IMR-90 (cell line): ENCODE results near the gene NDEL1. TPM values are rescaled to one million over a fixed set of nuclear protein-coding genes. Genes with fewer than 3 reads are reported as not detected.

Experiments
- ATAC-seq: fragments of 200-7000 bp; cut with Tn5 transposase; 2 replicates; pipeline ENCODE4 v1.9.1; 2020; ENCODE audit warnings: low read depth, mild to moderate bottlenecking, moderate library complexity
- BruUV-seq: library from RNA; stranded (reverse); fragments of 400-500 nt; replicated peaks from 2 replicates; lab custom pipeline; 2021; lab: Mats Ljungman, UMichigan
- CTCF ChIA-PET: fragments of 300-600 bp; formaldehyde crosslinking; extraction: SDS; loops from one replicate; lab custom pipeline; 2021; ENCODE audit warnings: antibody characterized with exemption; lab: Yijun Ruan, JAX
- POLR2A ChIA-PET: fragments of 300-600 bp; sonication (Branson Sonifier 250); formaldehyde crosslinking; loops from one replicate; lab custom pipeline; 2022; ENCODE audit warnings: antibody characterized with exemption; ENCODE audit not compliant: unreplicated experiment; lab: Charles Lee
- DNase-seq: peaks from one replicate; pipeline ENCODE4 v3.0.0; 2013
- H2AFZ ChIP-seq: replicated peaks from 2 replicates; pipeline ENCODE3; 2013; ENCODE audit warnings: low read length, mild to moderate bottlenecking; ENCODE audit not compliant: poor library complexity
- H2AK5ac ChIP-seq: 2 replicates; pipeline ENCODE4 v1.6.1; 2013; ENCODE audit warnings: low read depth, low read length, inconsistent platforms
- H2AK9ac ChIP-seq: replicated peaks from 2 replicates; pipeline ENCODE3; 2013; ENCODE audit warnings: mild to moderate bottlenecking, low read depth, low read length, moderate library complexity; ENCODE audit not compliant: poor library complexity
- H2BK120ac ChIP-seq: 2 replicates; pipeline ENCODE4 v1.6.1; 2013; ENCODE audit warnings: low read depth, low read length, inconsistent platforms
- H2BK15ac ChIP-seq: 3 replicates; pipeline ENCODE4 v1.6.1; 2013; ENCODE audit warnings: low read depth, low read length, inconsistent platforms
- H2BK20ac ChIP-seq: 2 replicates; pipeline ENCODE4 v1.6.1; 2013; ENCODE audit warnings: low read depth, mild to moderate bottlenecking, inconsistent platforms, low read length, moderate library complexity
- H2BK5ac ChIP-seq: 2 replicates; pipeline ENCODE4 v1.6.1; 2013; ENCODE audit warnings: mild to moderate bottlenecking, low read depth, low read length, inconsistent platforms; ENCODE audit not compliant: poor library complexity, severe bottlenecking
- H3K14ac ChIP-seq: replicated peaks from 2 replicates; pipeline ENCODE4 v1.6.1; 2013; ENCODE audit warnings: low read depth, low read length, inconsistent platforms
- H3K18ac ChIP-seq: 2 replicates; pipeline ENCODE4 v1.6.1; 2013; ENCODE audit warnings: low read depth, low read length, control low read depth
- H3K23ac ChIP-seq: 2 replicates; pipeline ENCODE4 v1.6.1; 2013; ENCODE audit warnings: low read depth, low read length, inconsistent platforms
- H3K27ac ChIP-seq: 2 replicates; pipeline ENCODE4 v1.5.1; 2013; ENCODE audit warnings: mild to moderate bottlenecking, control low read depth, low read length; ENCODE audit not compliant: insufficient read depth
- H3K27me3 ChIP-seq: 2 replicates; pipeline ENCODE4 v1.6.1; 2013; ENCODE audit warnings: low read length; ENCODE audit not compliant: control insufficient read depth, insufficient read depth
- H3K36me3 ChIP-seq: 2 replicates; pipeline ENCODE4 v1.6.1; 2013; ENCODE audit warnings: low read length, mixed read lengths; ENCODE audit not compliant: control insufficient read depth, insufficient read depth
- H3K4ac ChIP-seq: 2 replicates; pipeline ENCODE4 v1.6.1; 2013; ENCODE audit warnings: low read depth, low read length, inconsistent platforms
- H3K4me1 ChIP-seq: 2 replicates; pipeline ENCODE4 v1.6.1; 2013; ENCODE audit warnings: low read length, mixed read lengths; ENCODE audit not compliant: control insufficient read depth, insufficient read depth
- H3K4me2 ChIP-seq: 2 replicates; pipeline ENCODE4 v1.6.1; 2013; ENCODE audit warnings: low read depth, mild to moderate bottlenecking, control low read depth, low read length, moderate library complexity
- H3K4me3 ChIP-seq: 2 replicates; pipeline ENCODE4 v1.5.1; 2013; ENCODE audit warnings: low read depth, mild to moderate bottlenecking, control low read depth, low read length, moderate library complexity; ENCODE audit not compliant: insufficient read depth
- H3K56ac ChIP-seq: 2 replicates; pipeline ENCODE4 v1.6.1; 2013; ENCODE audit warnings: low read length, inconsistent platforms; ENCODE audit not compliant: insufficient read depth; ENCODE audit errors: extremely low read depth
- H3K79me1 ChIP-seq, 2 experiments: 2 replicates each; pipeline ENCODE4 v1.6.1; 2013; ENCODE audit warnings: low read length in 2 of 2, inconsistent platforms in 1 of 2, low read depth in 1 of 2
- H3K9ac ChIP-seq: 2 replicates; pipeline ENCODE4 v1.6.1; 2013; ENCODE audit warnings: low read depth, low read length, control low read depth
- H3K9me1 ChIP-seq: 2 replicates; pipeline ENCODE4 v1.6.1; 2013; ENCODE audit warnings: low read length, inconsistent platforms; ENCODE audit not compliant: insufficient read depth
- H3K9me3 ChIP-seq: 2 replicates; pipeline ENCODE4 v1.6.1; 2013; ENCODE audit warnings: low read length; ENCODE audit not compliant: control insufficient read depth, insufficient read depth
- H4K20me1 ChIP-seq: 2 replicates; pipeline ENCODE4 v1.6.1; 2013; ENCODE audit warnings: low read length, inconsistent platforms; ENCODE audit not compliant: insufficient read depth
- H4K5ac ChIP-seq: 2 replicates; pipeline ENCODE4 v1.6.1; 2013; ENCODE audit warnings: mild to moderate bottlenecking, low read depth, low read length, control low read depth
- H4K8ac ChIP-seq, 2 experiments: 2 replicates each; pipeline ENCODE4 v1.6.1; 2013; ENCODE audit warnings: low read depth in 2 of 2, low read length in 2 of 2, control low read depth in 1 of 2, inconsistent platforms in 1 of 2
- H4K91ac ChIP-seq: 2 replicates; pipeline ENCODE4 v1.6.1; 2013; ENCODE audit warnings: low read depth, low read length, inconsistent platforms; ENCODE audit not compliant: insufficient read depth
- BHLHE40 ChIP-seq: fragments of 150-350 bp; IDR thresholded peaks from 2 replicates; pipeline ENCODE4 v1.6.1; 2016; ENCODE audit warnings: mild to moderate bottlenecking, low read depth, low read length
- CEBPB ChIP-seq: IDR thresholded peaks from 2 replicates; pipeline ENCODE4 v1.6.1; 2012; ENCODE audit warnings: low read depth, low read length, improper control_type of control experiment
- CHD1 ChIP-seq: IDR thresholded peaks from 2 replicates; pipeline ENCODE4 v1.6.1; 2012; ENCODE audit warnings: low read depth, low read length, improper control_type of control experiment
- FOS ChIP-seq: fragments of 150-350 bp; IDR thresholded peaks from 2 replicates; pipeline ENCODE4 v1.6.1; 2016; ENCODE audit warnings: low read depth, low read length
- MAFK ChIP-seq: IDR thresholded peaks from 2 replicates; pipeline ENCODE4 v1.6.1; 2012; ENCODE audit warnings: low read depth, low read length, improper control_type of control experiment
- MAZ ChIP-seq: IDR thresholded peaks from 2 replicates; pipeline ENCODE4 v1.6.1; 2012; ENCODE audit warnings: low read depth, mild to moderate bottlenecking, low read length, improper control_type of control experiment, moderate library complexity, borderline replicate concordance
- MXI1 ChIP-seq: IDR thresholded peaks from 2 replicates; pipeline ENCODE4 v1.6.1; 2012; ENCODE audit warnings: low read depth, mild to moderate bottlenecking, low read length, moderate library complexity, borderline replicate concordance
- NFE2L2 ChIP-seq: fragments of 150-350 bp; IDR thresholded peaks from 2 replicates; pipeline ENCODE4 v1.6.1; 2016; ENCODE audit warnings: low read depth, mild to moderate bottlenecking, low read length
- POLR2A ChIP-seq: IDR thresholded peaks from 2 replicates; pipeline ENCODE4 v1.6.1; 2012; ENCODE audit warnings: mild to moderate bottlenecking, low read depth, low read length
- RAD21 ChIP-seq: IDR thresholded peaks from 2 replicates; pipeline ENCODE4 v1.6.1; 2012; ENCODE audit warnings: low read length, improper control_type of control experiment
- RCOR1 ChIP-seq: IDR thresholded peaks from 2 replicates; pipeline ENCODE4 v1.6.1; 2012; ENCODE audit warnings: mild to moderate bottlenecking, low read length, improper control_type of control experiment; ENCODE audit not compliant: insufficient replicate concordance
- RFX5 ChIP-seq: IDR thresholded peaks from 2 replicates; pipeline ENCODE4 v1.8.0; 2012; ENCODE audit warnings: low read depth, mild to moderate bottlenecking, low read length, moderate library complexity
- SMC3 ChIP-seq: fragments of 150-350 bp; IDR thresholded peaks from 2 replicates; pipeline ENCODE4 v1.6.1; 2016; ENCODE audit warnings: low read depth, mild to moderate bottlenecking, antibody characterized with exemption, low read length, moderate library complexity
- WGBS, 2 experiments: methylation state at CpG; one replicate each; pipeline versions ENCODE4 v1.1.5 to v1.1.7; 2013; ENCODE audit warnings: missing lambda C conversion rate in 2 of 2; ENCODE audit not compliant: insufficient read length in 1 of 2; ENCODE audit errors: extremely low coverage in 2 of 2; 5-methylcytosine and 5-hydroxymethylcytosine counted together
- dilution Hi-C: fragments of 300-500 bp; cut with HindIII; formaldehyde crosslinking; loops from one replicate; pipeline ENCODE4 v1.14.3; 2018; ENCODE audit warnings: low sequenced_read_pairs; ENCODE audit not compliant: unreplicated experiment
- in situ Hi-C: fragments of 300-500 bp; cut with MboI; formaldehyde crosslinking; loops from 3 replicates; pipeline ENCODE4 v1.14.3; 2019; ENCODE audit warnings: low sequenced_read_pairs, inconsistent platforms, mixed read lengths
- intact Hi-C: fragments of 100-400 bp; cut with micrococcal nuclease; formaldehyde crosslinking; loops from 2 replicates; pipeline ENCODE4 v1.10.0; 2022
- polyA plus RNA-seq, 3 experiments: library from polyadenylated mRNA; depleted of rRNA; stranded (reverse); fragments of >200 nt; gene quantifications; 2 replicates each; pipeline ENCODE4 v1.2.3, GENCODE V29; 2012; ENCODE audit warnings: low replicate concordance in 1 of 3
- total RNA-seq: library from RNA; depleted of rRNA; stranded (reverse); fragments of >200 nt; gene quantifications from 2 replicates; pipeline ENCODE4 v1.2.3, GENCODE V29; 2012
- TF ChIP-seq, protein P1 (sequence below): fragments of 150-350 bp; IDR thresholded peaks from 2 replicates; pipeline ENCODE4 v1.6.1; 2017; ENCODE audit warnings: mild to moderate bottlenecking, antibody characterized with exemption, low read length, low read depth

NDEL1 gene
- total and polyA plus RNA-seq, 2 of the 4 experiments (the other 2 are of a cell fraction) = 28.9 to 95.6 TPM

DNA sequence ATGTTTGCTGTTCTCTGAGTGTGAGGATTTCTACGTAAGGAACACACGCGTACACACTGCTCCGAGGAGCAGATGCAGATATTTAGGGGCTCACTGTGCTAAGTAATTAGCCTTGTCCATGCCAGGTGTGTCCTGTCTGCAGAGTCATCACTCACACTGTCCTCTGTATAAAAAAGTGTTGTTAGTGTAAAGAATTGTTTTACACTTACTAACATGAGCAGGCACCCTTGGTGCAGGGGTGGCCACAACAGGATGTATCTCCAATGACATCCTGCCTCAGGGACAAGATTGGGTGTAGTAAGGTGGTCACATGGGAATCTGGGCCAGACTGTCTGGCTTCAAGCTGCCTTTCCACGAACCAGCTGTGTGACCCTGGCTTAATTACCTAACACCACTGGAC, 63.9 kb downstream of the NDEL1 start:
- CTCF ChIA-PET = no interaction called here
- peaks cover 53% of the 10 kb centered on the region for H3K36me3 ChIP-seq

More for the DNA sequence above, 63.9 kb downstream of the NDEL1 start:
- Histone ChIP-seq H2AK5ac (no peak overlapping the region), H2AK9ac (no peak overlapping the region), H3K4me3 (no peak overlapping the region), H2BK5ac (no peak overlapping the region), H3K18ac (no peak overlapping the region), H3K4ac (no peak overlapping the region), H4K5ac (no peak overlapping the region), H3K9me3 (no peaks in the 10 kb centered on the region), H3K27ac (no peak overlapping the region), H3K27me3 (no peaks in the 10 kb centered on the region), H3K9ac (no peak overlapping the region), H4K20me1 (no peaks in the 10 kb centered on the region; the same call in 1 of the 2 replicates), H4K91ac (no peak overlapping the region), H2BK120ac (no peak overlapping the region), H3K4me1 (no peaks in the 10 kb centered on the region), H3K56ac (no peak overlapping the region), H2AFZ (no peak overlapping the region), H3K23ac (no peak overlapping the region), H3K14ac (no peak overlapping the region), H4K8ac (no peak overlapping the region), H3K79me1 (no peaks in the 10 kb centered on the region; a peak in 2 of 4 replicates), H3K4me2 (no peak overlapping the region), H2BK15ac (no peak overlapping the region), H2BK20ac (no peak overlapping the region), H3K9me1 (no peaks in the 10 kb centered on the region; the same call in 1 of the 2 replicates)
- intact Hi-C loops (no loop called here), dilution Hi-C loops (no loop called here), in situ Hi-C loops (no loop called here)
- no TSS peak for BruUV-seq
- POLR2A ChIA-PET = no interaction called here
- WGBS, 2 experiments = no CpG with 5 or more reads among the region's 5 CpGs
- DNase-seq = no peak
- TF ChIP-seq RFX5 (no peak), MAFK (no peak), RCOR1 (no peak), MAZ (no peak), RAD21 (no peak), BHLHE40 (no peak), SMC3 (no peak), POLR2A (no peak), CEBPB (no peak), NFE2L2 (no peak), CHD1 (no peak), FOS (no peak), MXI1 (no peak)
- TF ChIP-seq, protein P1, sequence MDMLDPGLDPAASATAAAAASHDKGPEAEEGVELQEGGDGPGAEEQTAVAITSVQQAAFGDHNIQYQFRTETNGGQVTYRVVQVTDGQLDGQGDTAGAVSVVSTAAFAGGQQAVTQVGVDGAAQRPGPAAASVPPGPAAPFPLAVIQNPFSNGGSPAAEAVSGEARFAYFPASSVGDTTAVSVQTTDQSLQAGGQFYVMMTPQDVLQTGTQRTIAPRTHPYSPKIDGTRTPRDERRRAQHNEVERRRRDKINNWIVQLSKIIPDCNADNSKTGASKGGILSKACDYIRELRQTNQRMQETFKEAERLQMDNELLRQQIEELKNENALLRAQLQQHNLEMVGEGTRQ = no peak
- no peak for ATAC-seq
